GM21381 (cell line): ENCODE data around the gene RAB21.

Experiments used
- ATAC-seq: cut with Tn5 transposase; IDR thresholded peaks from one replicate; pipeline ENCODE4 v1.9.1; 2021; ENCODE audit warnings: mild to moderate bottlenecking, moderate library complexity; ENCODE audit not compliant: unreplicated experiment

Gene RAB21, protein sequence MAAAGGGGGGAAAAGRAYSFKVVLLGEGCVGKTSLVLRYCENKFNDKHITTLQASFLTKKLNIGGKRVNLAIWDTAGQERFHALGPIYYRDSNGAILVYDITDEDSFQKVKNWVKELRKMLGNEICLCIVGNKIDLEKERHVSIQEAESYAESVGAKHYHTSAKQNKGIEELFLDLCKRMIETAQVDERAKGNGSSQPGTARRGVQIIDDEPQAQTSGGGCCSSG

DNA sequence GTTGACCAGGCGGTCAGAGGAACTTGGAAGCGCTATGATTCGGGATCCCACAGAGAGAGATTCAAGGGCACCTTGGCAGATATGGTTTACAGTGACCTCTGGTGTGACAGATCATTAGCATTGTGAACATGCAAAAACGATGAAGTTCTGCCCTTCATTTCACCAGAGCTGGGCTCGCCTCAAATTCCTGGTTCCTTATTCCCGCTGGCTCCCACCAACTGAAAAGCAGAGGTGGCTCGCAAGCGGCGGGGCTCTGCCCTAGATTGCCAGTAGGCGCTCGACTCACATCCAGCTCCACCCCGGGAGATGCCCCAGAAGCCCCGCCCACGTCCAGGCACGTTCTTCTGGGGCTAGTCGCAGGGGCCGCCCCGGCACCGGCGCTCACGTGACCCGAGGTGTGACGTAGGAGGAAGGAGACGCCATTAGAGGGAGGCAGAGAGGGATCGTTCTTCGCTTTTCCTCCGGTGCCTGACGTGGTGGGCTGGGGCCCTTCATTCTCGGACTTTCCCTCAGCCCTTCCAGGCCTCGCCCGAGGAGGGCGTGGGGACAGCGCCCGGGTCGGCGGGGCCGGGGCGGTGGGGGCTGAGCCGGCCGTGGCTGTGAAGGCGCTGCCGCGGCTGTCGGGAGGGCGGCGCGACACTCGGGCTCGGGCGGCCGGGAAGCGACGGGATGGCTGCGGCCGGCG lies at the start of gene RAB21:
Gene RAB21, plus strand, starts transcription at position 403 of the 685 bp plus-strand sequence. Its CDS starts 267 bp downstream, at position 670.
- peak; percentile 95 for ATAC-seq

DNA sequence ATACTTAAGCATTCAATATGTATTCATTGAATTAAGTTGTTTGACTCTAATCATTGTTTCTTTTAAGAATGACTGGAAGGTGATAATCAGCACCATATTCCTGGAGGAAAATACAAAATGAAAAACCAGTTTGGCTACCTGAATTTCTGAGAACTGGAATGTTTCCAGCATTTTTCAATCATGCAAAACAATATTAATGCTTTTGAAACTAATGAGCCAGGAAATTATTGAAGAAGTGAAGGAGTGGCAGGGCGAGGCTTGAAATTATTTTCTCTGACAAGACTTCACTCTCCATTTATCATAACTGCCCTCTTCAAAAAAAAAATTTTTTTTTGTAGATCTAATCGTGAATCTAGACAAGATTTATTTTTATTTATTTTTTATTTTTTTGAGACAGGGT lies 49.7 kb upstream of the RAB21 start:
- no peak for ATAC-seq

DNA sequence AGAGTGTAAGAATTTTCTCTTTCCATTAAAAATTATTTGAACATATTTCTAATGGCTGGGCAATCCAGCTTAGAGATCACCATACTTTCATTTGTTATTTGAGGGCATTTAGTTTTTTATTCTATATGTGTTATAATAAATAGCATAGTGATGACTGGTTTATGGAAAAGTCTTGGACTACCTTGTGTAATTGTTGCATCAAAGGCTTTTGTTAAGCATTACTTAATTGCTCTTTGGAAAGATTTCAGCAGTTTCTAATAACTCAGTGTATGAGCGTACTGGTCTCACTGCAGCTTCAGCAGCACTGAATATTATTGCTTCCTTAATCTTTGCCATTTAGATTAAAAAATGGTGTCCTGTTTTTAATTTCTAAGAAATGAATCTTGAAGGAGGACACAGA lies 46.0 kb upstream of the RAB21 start:
- ATAC-seq, result no peak

DNA sequence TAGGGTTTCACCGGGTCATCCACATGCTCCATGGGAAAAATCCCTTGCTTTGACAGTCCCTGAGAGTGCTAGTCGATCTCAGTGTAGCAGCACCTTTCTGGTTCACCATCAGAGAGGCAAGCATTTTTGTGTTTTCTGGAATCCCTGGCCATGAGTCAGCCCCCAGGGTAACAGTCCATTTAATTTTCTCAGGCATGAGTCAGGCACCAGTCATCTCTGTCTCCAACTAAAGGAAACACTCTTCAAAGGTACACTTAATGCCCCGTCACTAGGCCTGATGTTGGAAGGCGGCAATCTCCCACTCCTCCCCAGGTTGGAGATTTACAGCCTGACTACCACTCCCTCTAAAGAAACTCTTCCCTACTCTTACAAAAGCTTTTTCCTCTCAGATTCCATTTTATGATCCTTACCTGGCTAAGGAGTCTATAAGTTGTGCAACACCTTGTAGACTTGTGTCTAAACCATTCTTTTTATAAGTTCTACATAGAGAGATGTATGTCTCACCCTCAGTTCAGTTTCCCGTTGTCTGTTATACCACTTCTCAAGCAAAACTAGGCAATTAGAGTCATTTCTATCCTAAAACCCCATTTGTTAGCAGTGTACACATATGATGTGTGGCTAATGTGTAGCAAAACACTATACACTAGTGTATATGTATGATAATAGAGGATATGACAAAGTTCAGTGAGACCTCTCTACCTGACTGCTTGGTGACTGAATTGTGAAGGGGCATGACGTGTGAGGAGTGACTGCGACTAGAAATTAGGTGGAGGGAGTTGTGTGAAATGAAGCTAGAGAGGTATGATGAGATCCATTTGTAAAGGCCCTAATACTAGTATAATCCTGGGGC lies 44.2 kb upstream of the RAB21 start:
- no peak for ATAC-seq

DNA sequence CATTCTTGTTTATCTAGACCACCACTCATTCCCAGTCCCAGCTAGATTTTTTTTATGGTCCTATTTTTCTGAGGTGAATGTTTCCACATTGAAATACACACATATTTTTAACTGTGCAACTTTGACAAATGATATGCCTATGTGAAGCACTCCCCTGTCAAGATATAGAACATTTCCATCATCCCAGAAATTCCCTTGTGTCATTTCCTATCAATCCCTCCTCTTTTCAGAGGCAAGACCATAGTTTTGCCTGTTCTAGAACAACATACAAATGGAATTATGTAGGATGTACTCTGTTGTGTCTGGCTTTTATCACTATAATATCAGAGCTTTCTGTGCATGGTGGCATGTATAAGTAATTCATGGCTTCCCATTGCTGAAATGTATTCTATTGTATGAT lies 36.1 kb upstream of the RAB21 start:
- no peak for ATAC-seq

DNA sequence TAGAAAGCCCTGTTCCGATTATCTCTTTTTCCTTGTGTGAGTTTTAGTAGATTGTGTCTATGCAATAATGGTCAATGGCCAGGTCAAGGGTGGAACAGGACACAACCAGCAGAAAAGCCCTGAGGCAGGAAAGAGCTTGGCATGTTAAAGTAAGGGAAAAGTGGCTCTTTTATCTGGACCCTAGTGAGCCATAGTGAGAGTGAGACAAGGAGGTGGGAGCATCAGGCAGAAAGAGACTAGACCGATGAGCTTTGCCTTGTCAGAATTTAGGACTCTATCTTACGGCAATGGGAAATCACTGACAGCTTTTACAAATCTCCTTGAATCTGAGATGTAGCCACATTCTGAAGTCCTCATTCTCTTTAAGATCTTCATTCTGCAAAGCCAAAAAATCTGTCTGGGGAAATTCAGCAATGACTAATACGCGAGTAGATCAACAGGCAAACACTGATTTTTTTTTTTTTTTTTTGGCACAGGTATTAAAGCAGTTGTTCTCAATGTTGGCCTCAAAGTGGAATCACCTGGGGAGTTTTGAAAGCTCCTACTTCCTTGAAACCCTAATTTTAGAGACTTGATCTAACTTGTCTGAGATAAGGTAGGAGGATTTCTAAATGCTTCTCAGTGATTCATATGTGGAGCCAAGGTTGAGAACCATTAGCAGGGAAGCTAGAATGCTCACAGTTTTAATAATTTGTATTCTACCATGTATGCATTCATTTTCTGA lies 34.9 kb upstream of the RAB21 start:
- no peak for ATAC-seq

DNA sequence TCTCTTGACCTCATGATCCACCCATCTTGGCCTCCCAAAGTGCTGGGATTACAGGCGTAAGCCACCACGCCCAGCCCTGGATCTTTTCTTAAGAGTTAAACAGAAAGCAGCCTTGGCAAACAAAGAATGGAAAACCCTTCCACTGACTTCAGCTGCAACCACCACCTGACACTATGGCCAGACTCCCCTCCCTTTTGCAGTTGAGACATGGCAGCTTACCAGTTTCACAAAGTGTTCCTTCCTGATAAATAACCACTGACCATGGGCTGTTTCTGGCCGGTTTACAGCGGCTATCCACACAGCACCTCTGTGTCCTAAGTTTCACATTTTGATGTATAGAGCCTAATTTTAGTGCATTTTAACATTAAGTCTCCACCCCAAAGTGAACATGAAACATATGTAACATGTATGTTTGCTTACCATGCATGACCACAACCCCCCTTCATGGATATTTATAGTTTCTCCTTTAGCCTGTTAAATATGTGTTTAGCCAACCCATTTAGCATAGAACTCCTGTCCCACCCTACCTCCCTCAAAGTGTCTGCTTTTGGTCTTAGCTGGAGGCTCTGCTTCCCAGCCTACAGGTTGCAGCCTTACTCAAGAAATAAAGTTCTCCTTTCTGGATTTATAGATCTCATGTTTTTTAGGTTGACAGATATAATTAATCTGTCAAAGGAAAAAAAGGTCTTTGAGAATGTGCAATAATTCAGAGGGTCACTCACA lies 32.7 kb upstream of the RAB21 start:
- ATAC-seq, result no peak

DNA sequence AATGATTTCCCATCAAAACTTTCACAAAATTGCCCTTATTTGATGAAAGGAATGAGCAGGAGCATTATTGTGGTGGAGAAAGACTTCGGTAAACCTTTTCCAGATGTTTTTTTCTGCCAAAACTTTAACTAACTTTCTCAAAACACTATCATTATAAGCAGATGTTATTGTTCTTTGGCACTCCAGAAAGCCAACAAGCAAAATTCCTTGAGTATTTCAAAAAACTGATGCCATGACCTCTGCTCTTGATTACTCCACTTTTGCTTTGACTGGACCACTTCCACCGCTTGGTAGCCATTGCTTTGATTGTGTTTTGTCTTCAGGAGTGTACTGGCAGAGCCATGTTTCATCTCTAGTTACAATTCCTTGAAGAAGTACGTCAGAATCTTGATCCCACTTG lies 29.7 kb upstream of the RAB21 start:
- no peak for ATAC-seq

DNA sequence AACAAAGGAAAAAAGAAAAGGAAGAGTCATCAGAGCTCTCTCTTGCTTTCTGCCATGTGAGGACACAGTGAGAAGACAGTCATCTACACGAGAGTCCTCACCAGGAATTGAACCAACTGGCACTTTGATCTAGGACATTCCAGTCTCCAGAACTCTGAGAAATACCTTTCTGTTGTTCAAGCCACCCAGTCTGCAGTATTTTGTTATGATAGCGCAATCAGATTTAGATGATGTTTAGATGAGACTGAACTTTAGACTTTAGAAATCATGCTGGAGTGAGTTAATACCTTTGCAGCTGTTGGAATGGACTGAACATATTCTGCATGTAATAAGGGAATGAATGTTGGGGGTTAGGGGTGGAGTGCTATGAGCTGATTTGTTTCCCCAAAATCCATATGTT lies 28.1 kb upstream of the RAB21 start:
- ATAC-seq, result no peak

DNA sequence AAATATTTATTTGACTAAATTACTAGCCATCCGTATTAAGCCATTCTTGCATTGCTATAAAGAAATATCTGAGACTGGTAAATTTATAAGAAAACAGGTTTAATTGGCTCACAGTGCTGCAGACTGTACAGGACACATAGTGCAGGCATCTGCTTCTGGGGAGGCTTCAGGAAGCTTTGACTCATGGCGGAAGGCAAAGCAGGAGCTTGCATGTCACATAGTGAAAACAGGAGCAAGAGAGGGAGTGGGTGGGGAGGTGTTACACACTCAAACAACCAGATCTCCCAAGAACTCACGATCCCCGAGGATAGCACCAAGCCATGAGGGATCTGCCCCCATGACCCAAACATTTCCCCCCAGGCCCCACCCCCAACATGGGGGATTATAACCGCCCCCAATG lies 26.7 kb upstream of the RAB21 start:
- no peak for ATAC-seq

DNA sequence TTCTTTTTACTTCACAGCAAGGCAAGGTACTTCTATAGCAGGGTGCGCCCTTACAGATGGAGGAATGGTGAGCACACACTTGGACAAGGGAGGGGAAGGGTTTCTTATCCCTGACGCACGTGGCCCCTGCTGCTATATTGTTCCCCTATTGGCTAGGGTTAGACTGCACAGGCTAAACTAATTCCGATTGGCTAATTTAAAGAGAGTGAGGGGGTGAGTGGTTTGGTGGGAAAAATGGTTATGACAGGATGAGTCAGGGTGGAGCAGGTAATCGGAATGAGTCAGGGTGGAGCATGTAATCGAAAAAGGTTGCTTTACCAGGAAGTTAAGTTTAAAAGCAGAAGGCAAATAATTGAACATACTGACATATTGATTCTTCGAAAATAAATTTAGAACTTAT lies 23.7 kb upstream of the RAB21 start:
- no peak for ATAC-seq

DNA sequence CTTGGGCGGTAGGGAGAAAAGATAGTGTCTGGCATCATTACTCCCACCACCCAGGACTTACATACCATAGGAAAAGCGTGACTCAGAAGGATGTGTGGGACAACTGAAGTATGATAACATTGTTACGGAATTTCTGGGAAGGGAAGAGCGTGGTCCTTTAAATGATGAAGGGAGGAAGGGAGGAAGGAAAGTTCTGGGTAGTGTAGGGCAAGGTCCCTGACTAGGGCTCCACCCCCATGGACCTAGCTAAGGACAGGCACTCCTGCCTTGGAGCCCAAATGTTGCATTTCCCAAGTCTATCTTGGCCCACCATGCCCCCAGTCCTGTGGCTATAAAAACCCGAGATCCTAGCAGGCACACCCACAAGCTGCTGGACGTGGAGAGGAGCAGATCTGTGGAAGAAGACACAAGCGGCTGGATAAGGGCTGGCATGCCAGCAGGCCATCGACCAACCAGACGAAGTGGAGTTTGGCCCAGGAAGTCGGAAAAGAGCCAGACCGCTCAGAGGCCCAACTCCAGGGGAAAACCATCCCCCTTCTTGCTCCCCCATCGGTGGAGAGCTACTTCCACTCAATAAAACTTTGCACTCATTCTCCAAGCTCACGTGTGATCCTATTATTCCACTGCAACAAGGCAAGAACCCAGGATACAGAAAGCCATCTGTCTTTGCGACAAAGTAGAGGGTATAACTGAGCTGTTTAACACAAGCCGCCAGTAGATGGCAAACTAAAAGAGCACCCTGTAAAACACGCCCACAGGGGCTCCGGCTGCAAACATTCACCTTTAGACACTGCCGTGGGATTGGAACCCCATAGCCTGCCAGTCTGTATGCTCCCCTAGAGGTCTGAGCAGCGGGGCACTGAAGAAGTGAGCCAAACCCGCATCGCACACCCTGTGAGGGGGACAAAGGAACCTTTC lies 23.0 kb upstream of the RAB21 start:
- no peak for ATAC-seq

DNA sequence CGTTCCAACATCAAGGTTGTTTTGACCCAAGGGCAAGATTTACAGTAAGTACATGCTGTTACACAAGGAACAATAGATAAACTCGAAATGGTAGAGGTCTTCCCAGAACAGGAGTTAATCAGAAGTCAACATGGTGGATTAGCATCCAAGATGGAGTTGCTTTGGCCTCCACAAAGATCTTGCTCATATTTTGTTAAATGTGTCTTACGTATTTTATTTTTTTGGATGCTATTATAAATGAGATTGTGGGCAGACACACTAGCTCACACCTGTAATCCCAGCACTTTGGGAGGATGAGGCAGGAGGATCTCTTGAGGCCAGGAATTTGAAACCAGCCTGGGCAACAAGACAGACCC lies 22.3 kb upstream of the RAB21 start:
- no peak for ATAC-seq

DNA sequence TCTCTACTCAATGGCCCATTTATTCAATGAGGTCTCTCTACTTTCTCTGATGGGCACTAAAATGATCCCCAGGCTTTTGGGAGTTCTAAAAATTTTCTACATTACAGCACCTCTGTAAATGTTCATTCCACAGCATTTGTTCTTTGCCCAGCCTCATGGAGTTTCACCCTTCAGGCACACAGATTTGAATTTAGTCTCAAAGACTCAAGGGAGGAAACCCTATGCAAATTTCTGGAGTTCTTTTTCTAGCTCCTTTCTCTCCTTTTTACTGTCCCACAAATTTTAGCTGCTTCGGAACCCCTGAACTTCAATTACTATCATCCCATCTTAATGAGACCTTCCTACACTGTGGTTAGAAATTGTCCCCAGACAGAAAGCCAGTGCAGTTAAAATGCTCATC lies 17.5 kb upstream of the RAB21 start:
- ATAC-seq, result no peak

DNA sequence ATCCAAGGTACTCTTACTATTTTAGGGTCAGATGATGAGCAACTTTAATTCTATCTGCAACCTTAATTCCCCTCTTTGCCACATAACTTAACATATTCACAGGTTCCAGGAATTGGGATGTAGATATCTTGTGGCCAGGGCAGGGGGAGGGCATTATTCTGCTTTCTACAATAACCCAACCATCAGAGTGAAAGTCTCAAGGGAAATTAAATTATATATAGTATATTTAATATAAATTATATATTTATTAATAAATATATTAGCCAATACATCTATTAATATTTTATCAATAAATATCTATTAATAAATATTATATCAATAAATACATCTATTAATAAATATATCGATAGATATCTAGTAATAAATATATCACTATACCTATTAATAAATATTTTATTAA lies 11.7 kb upstream of the RAB21 start:
- ATAC-seq, result no peak

DNA sequence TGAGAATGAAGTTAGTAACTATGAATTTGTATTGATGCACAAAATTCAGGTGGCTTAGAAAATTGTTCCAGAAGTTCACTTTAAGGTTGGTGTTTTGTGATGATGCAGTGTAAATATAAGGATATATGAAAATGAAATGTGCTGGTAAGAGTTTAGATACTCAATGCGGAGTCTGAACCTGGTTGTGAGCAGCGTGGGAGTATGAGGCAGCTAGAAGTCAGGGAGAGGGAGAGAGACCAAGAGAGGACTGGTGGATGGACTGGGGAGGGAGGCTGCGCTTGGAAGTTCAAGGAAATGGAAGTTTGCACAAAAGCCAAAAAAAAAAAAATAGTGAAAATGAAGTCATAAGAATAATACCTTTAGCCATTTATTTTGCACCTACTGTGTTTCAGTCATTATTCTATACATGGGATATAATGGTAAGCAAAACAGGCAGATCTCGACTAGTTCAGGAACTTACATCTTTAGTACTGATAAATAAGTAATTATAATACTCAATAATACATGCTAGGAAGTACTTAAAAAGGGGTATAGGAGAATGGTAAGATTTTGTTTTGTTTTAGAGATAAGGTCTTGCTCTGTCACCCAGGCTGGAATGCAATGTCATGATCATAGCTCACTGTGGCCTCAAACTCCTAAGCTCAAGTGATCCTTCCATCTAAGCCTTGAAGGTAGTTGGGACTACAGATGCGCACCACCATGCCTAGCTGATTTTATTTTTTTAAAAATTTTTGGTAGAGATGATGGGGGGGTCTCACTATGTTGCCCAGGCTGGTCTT lies 10.0 kb upstream of the RAB21 start:
- ATAC-seq, result no peak

DNA sequence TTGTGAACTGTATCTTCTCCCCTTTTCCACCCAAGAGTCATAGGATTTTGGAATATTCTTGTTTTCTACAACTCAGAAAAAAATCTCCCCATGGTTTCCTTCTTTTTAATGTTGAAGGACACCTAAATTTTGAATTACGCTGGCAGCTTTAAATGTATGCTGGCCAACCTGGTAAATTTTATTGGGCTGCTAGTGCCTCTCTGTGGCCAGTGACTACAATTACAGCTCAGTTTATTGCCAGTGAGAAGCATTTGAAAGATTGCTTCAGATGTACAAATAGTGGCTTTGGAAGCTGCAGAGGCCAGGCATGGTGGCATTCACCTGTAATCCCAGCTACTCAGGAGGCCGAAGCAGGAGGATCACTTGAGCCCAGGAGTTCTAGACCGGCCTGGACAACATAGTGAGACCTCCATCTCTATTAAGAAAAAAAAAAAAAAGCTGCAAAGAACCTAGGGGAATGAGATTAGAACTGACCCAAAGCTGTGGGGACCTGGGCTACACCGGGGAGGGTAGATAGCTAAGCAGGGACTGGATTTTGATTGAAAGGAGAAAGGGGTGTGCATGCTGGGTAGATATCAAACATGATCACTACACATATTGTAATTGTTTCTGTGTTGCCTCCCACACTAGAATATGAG lies 7.6 kb upstream of the RAB21 start:
- peak; percentile 75 for ATAC-seq

DNA sequence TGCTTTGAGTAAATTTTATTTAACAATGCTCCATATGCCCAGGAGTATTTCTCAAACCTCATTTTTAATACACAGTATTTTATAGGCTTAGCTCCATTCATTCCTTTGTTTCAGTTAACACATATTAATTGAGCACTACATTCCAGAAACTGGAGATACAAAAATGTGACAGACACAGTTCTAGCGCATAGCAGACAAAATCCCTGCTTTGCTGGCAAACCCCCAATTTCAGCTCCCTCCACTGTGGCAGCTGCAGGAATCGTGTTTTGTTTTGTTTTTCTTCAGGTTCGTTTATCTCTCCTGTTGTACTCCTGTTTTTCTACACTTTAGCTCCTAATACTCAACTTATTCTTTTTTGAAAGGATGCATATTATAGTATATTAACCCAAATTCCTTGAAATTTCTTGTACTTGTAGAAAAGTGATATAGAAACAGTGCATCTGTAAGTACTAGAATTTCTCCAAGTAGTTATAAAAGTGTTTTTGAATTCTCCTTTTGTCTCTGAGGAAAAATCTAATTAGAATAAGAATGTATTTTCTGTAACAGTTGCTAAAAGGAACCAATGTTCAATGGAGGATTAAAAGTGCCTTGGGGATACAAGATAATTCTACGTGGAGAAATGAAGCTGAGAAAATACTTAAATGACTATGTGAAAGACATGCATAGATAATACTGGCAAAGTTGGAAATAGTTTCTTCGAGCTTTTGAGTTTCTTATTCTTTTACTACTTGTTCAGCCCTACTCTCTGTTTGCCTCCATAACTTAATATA lies 6.4 kb upstream of the RAB21 start:
- ATAC-seq, result no peak
